RCC 7860 (cell line): ENCODE data around the gene SMG9.
"Not testable (repeated sequence)": the region's sequence is repeated elsewhere in the genome, so short reads cannot be mapped to it uniquely, and the experiment has no call there.

ENCODE experiments used
- DNase-seq: peaks from one replicate; pipeline ENCODE4 v3.0.0-alpha.2; 2015; ENCODE audit warnings: low spot score
- FAIRE-seq: peaks from 2 replicates; lab custom pipeline; 2012; peaks lifted over from hg19 to GRCh38; lab: Jason Lieb, UNC

Gene SMG9

GRCh38 chr19:43695985-43696704, 58.6 kb downstream of the SMG9 start:
- no peak for FAIRE-seq
- no peak for DNase-seq

GRCh38 chr19:43694553-43694952, 60.2 kb downstream of the SMG9 start:
- FAIRE-seq, result no peak

GRCh38 chr19:43692877-43693276, 61.9 kb downstream of the SMG9 start:
- no peak for FAIRE-seq

More at GRCh38 chr19:43694553-43694952, 60.2 kb downstream of the SMG9 start:
- no peak for DNase-seq

GRCh38 chr19:43692385-43692784, 62.4 kb downstream of the SMG9 start:
- FAIRE-seq (no peak), DNase-seq (no peak)

More at GRCh38 chr19:43692877-43693276, 61.9 kb downstream of the SMG9 start:
- no peak for DNase-seq

GRCh38 chr19:43691755-43692154, 63.0 kb downstream of the SMG9 start:
- no peak for FAIRE-seq
- DNase-seq, result no peak

GRCh38 chr19:43690890-43691289, 63.9 kb downstream of the SMG9 start:
- FAIRE-seq, result no peak
- no peak for DNase-seq

- FAIRE-seq, result no peak
- no peak for DNase-seq
Observed at GRCh38 chr19:43690444-43690843, 64.3 kb downstream of the SMG9 start.

GRCh38 chr19:43688059-43688701, 66.6 kb downstream of the SMG9 start:
- no peak for FAIRE-seq
- DNase-seq, result no peak

GRCh38 chr19:43687660-43687997, 67.1 kb downstream of the SMG9 start:
- FAIRE-seq, result no peak
- DNase-seq, result no peak

GRCh38 chr19:43684326-43684725, 70.4 kb downstream of the SMG9 start:
- DNase-seq (no peak), FAIRE-seq (no peak)

GRCh38 chr19:43683905-43684304, 70.9 kb downstream of the SMG9 start:
- DNase-seq (no peak), FAIRE-seq (no peak)

GRCh38 chr19:43682824-43683661, 71.7 kb downstream of the SMG9 start:
- FAIRE-seq, result no peak
- DNase-seq, result no peak

GRCh38 chr19:43682269-43682668, 72.5 kb downstream of the SMG9 start:
- DNase-seq, FAIRE-seq: not testable (repeated sequence)

GRCh38 chr19:43681821-43682220, 72.9 kb downstream of the SMG9 start:
- DNase-seq (no peak), FAIRE-seq (no peak)

GRCh38 chr19:43678512-43679261, 76.1 kb downstream of the SMG9 start:
- DNase-seq (no peak), FAIRE-seq (no peak)
